Natural killer cell (primary cell): ENCODE results near the gene UBE2G2. TPM values are rescaled to one million over a fixed set of nuclear protein-coding genes. Genes with fewer than 3 reads are reported as not detected.

Experiments used
- ATAC-seq, 3 donors: fragments of 150-1000 bp in 2 of 3; fragments of 200-7000 bp in 1 of 3; cut with Tn5 transposase; 1 replicate in 1 of 3; 2 replicates in 2 of 3; pipeline ENCODE4 v1.10.0; 2021; ENCODE audit warnings: mild to moderate bottlenecking in 2 of 3, moderate library complexity in 2 of 3
- DNase-seq, 2 donors: peaks; one replicate each; pipeline versions ENCODE4 v3.0.0 to v3.0.0-alpha.2; 2013 to 2021; ENCODE audit warnings: mixed read lengths in 1 of 2
- H3K27ac ChIP-seq: one replicate; pipeline ENCODE4 v1.5.1; 2013; ENCODE audit warnings: mild to moderate bottlenecking, low read length
- H3K27me3 ChIP-seq: one replicate; pipeline ENCODE4 v1.6.1; 2013; ENCODE audit warnings: low read length; ENCODE audit not compliant: control insufficient read depth, insufficient read depth
- H3K36me3 ChIP-seq: one replicate; pipeline ENCODE4 v1.6.1; 2013; ENCODE audit warnings: low read length; ENCODE audit not compliant: control insufficient read depth, insufficient read depth
- H3K4me1 ChIP-seq: one replicate; pipeline ENCODE4 v1.6.1; 2013; ENCODE audit warnings: low read length; ENCODE audit not compliant: control insufficient read depth, insufficient read depth
- H3K4me3 ChIP-seq: one replicate; pipeline ENCODE4 v1.5.1; 2013; ENCODE audit warnings: low read length
- H3K9me3 ChIP-seq: one replicate; pipeline ENCODE4 v1.6.1; 2013; ENCODE audit warnings: low read length; ENCODE audit not compliant: control insufficient read depth, insufficient read depth
- H3K27ac Mint-ChIP-seq, 2 donors: one replicate each; pipeline ENCODE4 v1.8.0; 2022; ENCODE audit warnings: mild to moderate bottlenecking in 2 of 2, mixed read lengths in 2 of 2, moderate library complexity in 1 of 2
- H3K27me3 Mint-ChIP-seq, 2 donors: one replicate each; pipeline ENCODE4 v1.8.0; 2022; ENCODE audit warnings: low read depth in 2 of 2, mixed read lengths in 2 of 2
- H3K36me3 Mint-ChIP-seq: one replicate; pipeline ENCODE4 v1.8.0; 2022; ENCODE audit warnings: mixed read lengths
- H3K4me1 Mint-ChIP-seq, 2 donors: one replicate each; pipeline ENCODE4 v1.8.0; 2022; ENCODE audit warnings: mixed read lengths in 2 of 2
- H3K4me3 Mint-ChIP-seq: one replicate; pipeline ENCODE4 v1.8.0; 2022; ENCODE audit warnings: mild to moderate bottlenecking, moderate library complexity, mixed read lengths
- H3K9me3 Mint-ChIP-seq, 2 donors: one replicate each; pipeline ENCODE4 v1.8.0; 2022; ENCODE audit warnings: mixed read lengths in 2 of 2
- CTCF ChIP-seq: fragments of 200-600 bp; IDR thresholded peaks from one replicate; pipeline ENCODE4 v1.8.0; 2022; ENCODE audit warnings: antibody characterized with exemption
- WGBS: methylation state at CpG from one replicate; pipeline ENCODE4 v1.1.7; 2013; ENCODE audit warnings: missing lambda C conversion rate; ENCODE audit not compliant: insufficient coverage; 5-methylcytosine and 5-hydroxymethylcytosine counted together
- intact Hi-C: fragments of 100-400 bp; cut with micrococcal nuclease; formaldehyde crosslinking; loops from one replicate; pipeline ENCODE4 v1.14.2; 2022
- total RNA-seq, 4 donors: library from RNA; stranded (reverse); fragments of 120-200 nt in 1 of 4; gene quantifications; one replicate each; pipeline versions ENCODE4 v1.2.3 to v1.2.4, GENCODE V29; 2013 to 2022

UBE2G2 gene
- total RNA-seq, 3 donors from 2014 or later (not counting 1 experiment from before 2014, with no cell fraction given) = 89.1 to 109 (median 107) TPM

- WGBS = 90% methylated on average over 12 of the region's 12 CpGs
- Mint-ChIP-seq H3K9me3 (no peaks in the 10 kb centered on the region), H3K27me3 (no peaks in the 10 kb centered on the region), H3K27ac (no peak overlapping the region), H3K4me3 (no peak overlapping the region), H3K4me1 (peaks cover 36 to 38% of the 10 kb centered on the region in 2 donors), H3K36me3 (no peaks in the 10 kb centered on the region)
- intact Hi-C loops = no loop called here
- Histone ChIP-seq H3K27me3 (no peaks in the 10 kb centered on the region), H3K9me3 (no peaks in the 10 kb centered on the region), H3K4me1 (peaks cover 32% of the 10 kb centered on the region), H3K4me3 (no peak overlapping the region), H3K27ac (no peak overlapping the region), H3K36me3 (peaks cover 42% of the 10 kb centered on the region)
- no peak for DNase-seq
- no peak for ATAC-seq
- no peak for TF ChIP-seq CTCF
These were observed 48.1 kb upstream of the UBE2G2 start for GRCh38 chr21:44849616-44850130.

- no peak for TF ChIP-seq CTCF
- WGBS = 98% methylated on average over 36 of the region's 36 CpGs
- DNase-seq = no peak
- no peak overlapping the region for H3K27ac ChIP-seq
- no peak for ATAC-seq
- H3K27me3 Mint-ChIP-seq = no peaks in the 10 kb centered on the region
- no peaks in the 10 kb centered on the region for H3K36me3 Mint-ChIP-seq
- H3K9me3 ChIP-seq = no peaks in the 10 kb centered on the region
- H3K27ac Mint-ChIP-seq = no peak overlapping the region
- peaks cover 29 to 31% of the 10 kb centered on the region in 2 donors for H3K4me1 Mint-ChIP-seq
- H3K27me3 ChIP-seq = no peaks in the 10 kb centered on the region
- H3K4me1 ChIP-seq = peaks cover 25% of the 10 kb centered on the region
- H3K4me3 Mint-ChIP-seq = no peak overlapping the region
- intact Hi-C loops = no loop called here
- H3K9me3 Mint-ChIP-seq = no peaks in the 10 kb centered on the region
- no peak overlapping the region for H3K4me3 ChIP-seq
- peaks cover 36% of the 10 kb centered on the region for H3K36me3 ChIP-seq
These were observed 47.4 kb upstream of the UBE2G2 start for GRCh38 chr21:44848821-44849521.

DNA sequence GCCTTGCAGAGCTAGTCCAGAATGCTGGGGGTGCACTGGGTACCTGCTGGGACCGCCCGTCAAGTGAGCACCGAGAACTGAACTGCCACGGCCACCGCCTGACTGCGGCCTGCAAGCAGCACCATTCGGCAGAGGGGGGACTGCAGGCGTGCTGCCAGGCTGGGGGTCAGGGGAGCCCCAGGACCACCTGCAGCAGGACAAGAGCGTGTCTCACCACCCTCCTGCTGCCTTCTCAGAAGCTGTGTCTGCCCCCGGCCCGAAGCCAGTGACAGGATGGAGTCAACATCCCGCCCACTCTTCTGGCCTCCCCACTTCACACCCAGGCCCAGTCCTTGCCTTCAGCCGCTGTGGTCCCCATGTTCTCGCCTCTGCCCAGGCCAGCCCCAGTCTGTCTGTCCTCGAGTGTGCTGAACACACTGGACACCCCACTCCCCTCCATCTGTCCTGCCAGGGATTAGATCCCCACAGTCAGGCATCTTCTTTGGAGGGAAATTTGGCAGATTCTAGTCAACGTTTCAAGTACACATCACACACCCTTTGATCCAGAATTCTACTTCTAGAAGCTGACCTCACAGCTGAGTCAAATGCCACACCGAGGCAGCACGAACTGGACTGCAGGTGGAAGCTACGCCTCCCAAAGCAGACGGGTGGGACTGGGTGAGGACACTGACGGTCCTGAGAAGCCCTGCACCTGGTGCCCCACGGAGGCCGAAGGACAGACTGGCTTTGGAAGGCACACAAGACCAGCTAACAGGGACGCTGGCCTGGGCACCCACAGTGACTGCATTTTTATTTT, 45.8 kb upstream of the UBE2G2 start:
- H3K9me3 ChIP-seq = no peaks in the 10 kb centered on the region
- intact Hi-C loops = no loop called here
- no peak overlapping the region for H3K27ac ChIP-seq
- H3K4me1 ChIP-seq = peaks cover 18% of the 10 kb centered on the region
- H3K4me1 Mint-ChIP-seq = peaks cover 22 to 23% of the 10 kb centered on the region in 2 donors
- peaks cover 30% of the 10 kb centered on the region for H3K36me3 ChIP-seq
- H3K36me3 Mint-ChIP-seq = no peaks in the 10 kb centered on the region
- no peak overlapping the region for H3K27ac Mint-ChIP-seq
- H3K4me3 ChIP-seq = no peak overlapping the region
- no peak for ATAC-seq
- DNase-seq = no peak
- no peak for TF ChIP-seq CTCF
- H3K9me3 Mint-ChIP-seq = no peaks in the 10 kb centered on the region
- no peak overlapping the region for H3K4me3 Mint-ChIP-seq
- peaks cover 2 to 3% of the 10 kb centered on the region in 2 donors for H3K27me3 Mint-ChIP-seq
- H3K27me3 ChIP-seq = no peaks in the 10 kb centered on the region
- WGBS = 89% methylated on average over 24 of the region's 24 CpGs
